GM06990 (cell line): ENCODE results near the gene MSL1.

Experiments
- DNase-seq: peaks from one replicate; pipeline ENCODE4 v3.0.0-alpha.2; 2011; ENCODE audit not compliant: insufficient read length; ENCODE audit errors: extremely low read depth
- H3K27me3 ChIP-seq: replicated peaks from 2 replicates; pipeline ENCODE4 v1.6.0; 2011; ENCODE audit warnings: low read length; ENCODE audit not compliant: control insufficient read depth, insufficient read depth
- H3K36me3 ChIP-seq: 2 replicates; pipeline ENCODE4 v1.5.1; 2011; ENCODE audit warnings: low read length; ENCODE audit not compliant: control insufficient read depth, insufficient read depth
- H3K4me3 ChIP-seq: replicated peaks from 2 replicates; pipeline ENCODE4 v1.5.1; 2011; ENCODE audit warnings: low read depth, mild to moderate bottlenecking, control low read depth, low read length
- CTCF ChIP-seq: IDR thresholded peaks from 2 replicates; pipeline ENCODE4 v1.5.1; 2011; ENCODE audit warnings: low read length, control low read depth, mild to moderate bottlenecking, inconsistent platforms; ENCODE audit not compliant: insufficient read depth, poor library complexity, severe bottlenecking

Gene MSL1

DNA sequence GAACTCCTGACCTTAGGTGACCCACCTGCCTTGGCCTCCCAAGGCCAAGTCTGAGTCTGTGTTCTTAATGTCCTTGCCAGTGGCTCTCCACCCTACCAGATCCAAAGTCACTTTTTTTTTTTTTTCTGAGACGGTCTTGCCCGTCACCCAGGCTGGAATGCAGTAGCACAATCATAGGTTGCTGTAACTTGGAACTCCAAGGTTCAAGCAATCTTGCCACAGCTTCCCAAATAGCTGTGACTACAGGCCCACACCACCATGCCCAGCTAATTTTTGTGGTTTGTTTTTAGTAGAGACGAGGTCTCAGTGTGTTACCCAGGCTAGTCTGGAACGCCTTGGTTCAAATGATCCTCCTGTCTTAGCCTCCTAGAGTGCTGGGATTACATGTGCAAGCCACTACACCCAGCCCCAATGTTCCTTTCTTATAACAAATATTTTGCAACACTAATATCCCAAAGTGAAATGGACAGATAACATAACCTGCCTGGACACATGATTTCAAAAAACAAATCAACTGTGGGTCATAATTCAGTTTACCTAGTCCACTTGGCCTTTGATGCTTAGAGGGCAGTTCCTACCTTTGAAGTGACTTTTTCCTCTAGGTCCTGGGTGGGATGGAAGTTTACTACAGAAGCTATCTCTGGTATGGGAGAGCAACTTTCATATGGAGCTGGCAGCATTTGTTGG is 51.5 kb downstream of the MSL1 start:
- DNase-seq: no peak
- TF ChIP-seq CTCF: no peak
- H3K36me3 ChIP-seq: peaks cover 22% of the 10 kb centered on the region
- H3K27me3 ChIP-seq: no peaks in the 10 kb centered on the region
- H3K4me3 ChIP-seq: no peak overlapping the region

GRCh38 chr17:40173778-40174135 is 52.0 kb downstream of the MSL1 start:
- no peak for TF ChIP-seq CTCF
- Histone ChIP-seq H3K27me3 (no peaks in the 10 kb centered on the region), H3K4me3 (no peak overlapping the region), H3K36me3 (peaks cover 21% of the 10 kb centered on the region)
- no peak for DNase-seq

DNA sequence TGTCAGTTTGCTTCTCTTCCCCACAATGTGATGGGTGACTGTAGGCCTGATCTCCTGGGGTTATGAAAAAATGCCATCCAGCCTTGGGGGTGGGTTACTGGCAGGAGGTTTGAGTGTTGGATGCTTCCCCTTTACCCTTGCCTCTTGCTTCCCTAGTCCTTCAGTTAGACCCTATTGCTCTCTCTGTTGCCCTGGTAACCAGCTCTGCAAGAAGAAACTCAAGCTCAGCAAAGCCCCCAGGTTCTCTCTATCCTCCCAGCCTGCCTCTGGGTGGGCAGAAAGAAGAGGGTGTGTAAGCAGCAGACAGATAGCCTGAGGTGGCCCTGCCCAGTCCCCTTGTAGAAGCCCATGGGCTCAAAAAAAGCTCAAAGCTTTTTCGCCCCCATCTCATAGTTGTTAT is 52.7 kb downstream of the MSL1 start:
- no peaks in the 10 kb centered on the region for H3K27me3 ChIP-seq
- H3K36me3 ChIP-seq: peaks cover 18% of the 10 kb centered on the region
- no peak for TF ChIP-seq CTCF
- DNase-seq: no peak
- no peak overlapping the region for H3K4me3 ChIP-seq

DNA sequence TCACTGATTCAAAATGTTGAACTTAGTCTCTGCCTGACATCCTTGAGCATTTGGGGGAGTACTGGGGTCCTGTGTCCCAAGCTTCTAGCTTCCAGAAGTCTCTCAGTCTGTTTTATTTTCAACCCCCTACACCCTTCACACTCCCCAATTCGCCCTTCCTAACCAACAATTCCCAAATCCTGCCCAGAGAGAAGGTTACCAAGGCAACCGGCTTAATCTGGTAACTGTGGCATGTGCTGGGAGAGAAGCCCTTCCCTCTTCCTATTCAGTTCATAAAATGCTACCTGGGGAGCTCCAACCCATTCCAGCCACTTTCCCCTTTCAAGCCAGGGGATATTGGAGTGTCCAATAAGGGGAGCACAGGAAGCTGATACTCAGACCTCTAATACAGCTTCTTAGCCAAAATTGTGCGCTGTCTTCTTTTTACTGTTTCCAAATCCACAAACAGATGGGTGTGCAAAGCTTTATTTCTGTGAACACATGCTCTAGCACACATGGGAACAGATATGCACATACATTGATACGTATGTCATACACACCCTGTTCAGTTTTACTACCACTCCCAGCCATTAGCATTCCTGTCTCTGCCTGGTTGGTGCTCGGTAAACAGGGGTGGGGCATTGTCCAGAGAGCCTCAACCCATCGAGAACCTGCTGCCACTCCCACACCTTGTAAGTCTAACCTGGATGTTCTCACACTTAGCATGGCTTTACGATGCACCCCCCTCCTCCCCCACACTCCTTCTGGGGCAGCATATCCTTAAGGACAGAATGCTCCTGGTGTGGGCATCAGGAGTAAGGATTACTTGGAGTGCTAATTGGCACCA is 54.4 kb downstream of the MSL1 start:
- TF ChIP-seq CTCF: no peak
- no peak overlapping the region for H3K4me3 ChIP-seq
- no peaks in the 10 kb centered on the region for H3K27me3 ChIP-seq
- H3K36me3 ChIP-seq: peaks cover 10% of the 10 kb centered on the region
- DNase-seq: no peak

DNA sequence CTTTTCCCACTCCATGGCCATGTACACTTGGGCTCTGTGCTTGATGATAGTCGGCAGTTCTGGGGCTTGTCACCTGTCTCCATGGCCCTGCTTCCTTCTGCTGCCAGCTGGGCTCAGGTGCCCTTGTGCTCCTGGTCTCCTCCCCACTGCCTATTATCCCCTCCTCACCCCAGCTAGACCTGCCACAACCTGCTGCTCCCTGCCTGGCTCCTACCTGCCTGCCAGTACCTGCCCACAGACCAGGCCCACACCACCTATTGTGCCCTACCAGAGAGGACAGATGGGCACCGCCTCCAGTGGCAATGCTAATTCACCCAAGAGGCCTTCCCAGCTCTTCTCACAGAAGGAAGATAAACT is 55.0 kb downstream of the MSL1 start:
- no peak for DNase-seq
- no peak for TF ChIP-seq CTCF
- no peaks in the 10 kb centered on the region for H3K27me3 ChIP-seq
- peaks cover 7% of the 10 kb centered on the region for H3K36me3 ChIP-seq
- H3K4me3 ChIP-seq: no peak overlapping the region
